Left colon (tissue), 2 donors: ENCODE data around the gene KRTAP12-4. TPM values are rescaled to one million over a fixed set of nuclear protein-coding genes. Genes with fewer than 3 reads are reported as not detected.
"Not testable (repeated sequence)": the region's sequence is repeated elsewhere in the genome, so short reads cannot be mapped to it uniquely, and the experiment has no call there.

ENCODE experiments used
- ATAC-seq: fragments of 200-7000 bp; cut with Tn5 transposase; one replicate; pipeline ENCODE4 v1.9.1; 2020; ENCODE audit warnings: mild to moderate bottlenecking, moderate library complexity
- DNase-seq, 2 donors: peaks; one replicate each; pipeline ENCODE4 v3.0.0-alpha.2; 2020
- intact Hi-C, 2 donors: fragments of 100-400 bp; cut with DNase I in 1 of 2; cut with micrococcal nuclease in 1 of 2; formaldehyde crosslinking; loops; one replicate each; pipeline versions ENCODE4 v1.11.2 to v1.14.0; 2022; cut with DNase I, micrococcal nuclease
- total RNA-seq, 2 donors: library from RNA; stranded (reverse); fragmentation: NEBNext Ultra II Directional; extraction: Animal tissue kit (Norgen Biotek cat#: 25700); gene quantifications; one replicate each; pipeline ENCODE4 v1.2.1, GENCODE V29; 2021
- donor health status: DM: no; HTN: no; CAD: no.
- donor health status: DM: yes; HTN: yes; CAD: no.

Gene KRTAP12-4
- total RNA-seq, 2 donors from 2014 or later: not detected

GRCh38 chr21:44616591-44616926 lies 37.9 kb downstream of the KRTAP12-4 start:
- intact Hi-C loops: no loop called here
- ATAC-seq (no peak), DNase-seq (no peak)

- ATAC-seq: no peak
Measured at GRCh38 chr21:44615911-44616590, 38.4 kb downstream of the KRTAP12-4 start.

GRCh38 chr21:44615466-44615865 lies 39.0 kb downstream of the KRTAP12-4 start:
- no peak for DNase-seq
- ATAC-seq: no peak
- intact Hi-C loops: no loop called here

More at GRCh38 chr21:44615911-44616590, 38.4 kb downstream of the KRTAP12-4 start:
- intact Hi-C loops: no loop called here
- no peak for DNase-seq

- no peak for ATAC-seq
- intact Hi-C loops: no loop called here
- no peak for DNase-seq
Measured at GRCh38 chr21:44614961-44615391, 39.5 kb downstream of the KRTAP12-4 start.

GRCh38 chr21:44614161-44614631 lies 40.3 kb downstream of the KRTAP12-4 start:
- ATAC-seq (no peak), DNase-seq (no peak)
- intact Hi-C loops: no loop called here

GRCh38 chr21:44613386-44614155 lies 40.9 kb downstream of the KRTAP12-4 start:
- intact Hi-C loops: no loop called here
- ATAC-seq: no peak

GRCh38 chr21:44612669-44613229 lies 41.7 kb downstream of the KRTAP12-4 start:
- no peak for DNase-seq

More at GRCh38 chr21:44613386-44614155, 40.9 kb downstream of the KRTAP12-4 start:
- no peak for DNase-seq

GRCh38 chr21:44612029-44612486 lies 42.4 kb downstream of the KRTAP12-4 start, which contains the start of gene KRTAP10-8:
KRTAP10-8 (plus strand) TSS chr21:44612079; CDS start chr21:44612101, 22 bp downstream.
- ATAC-seq: no peak
- no peak for DNase-seq

More at GRCh38 chr21:44612669-44613229, 41.7 kb downstream of the KRTAP12-4 start:
- intact Hi-C loops: no loop called here
- no peak for ATAC-seq

GRCh38 chr21:44611551-44611950 lies 42.9 kb downstream of the KRTAP12-4 start:
- intact Hi-C loops: no loop called here
- no peak for DNase-seq
- no peak for ATAC-seq

More at GRCh38 chr21:44612029-44612486, 42.4 kb downstream of the KRTAP12-4 start, which contains the start of gene KRTAP10-8:
- intact Hi-C loops: no loop called here

GRCh38 chr21:44610157-44610843 lies 44.2 kb downstream of the KRTAP12-4 start:
- DNase-seq, ATAC-seq, intact Hi-C loops: not testable (repeated sequence)

- no peak for ATAC-seq
- intact Hi-C loops: no loop called here
- DNase-seq: no peak
Measured at GRCh38 chr21:44609193-44609592, 45.3 kb downstream of the KRTAP12-4 start.

GRCh38 chr21:44606495-44606894 lies 48.0 kb downstream of the KRTAP12-4 start:
- no peak for ATAC-seq
- intact Hi-C loops: no loop called here
- no peak for DNase-seq

Other genes starting within 250 kb of the KRTAP12-4 start
- gene LRRC3, start 199.1 kb downstream of the KRTAP12-4 start, total RNA-seq: 1 to 10 TPM; 2.5 to 3.5 TPM
- not detected for gene KRTAP10-1, start 114.5 kb downstream of the KRTAP12-4 start, total RNA-seq
- gene KRTAP10-2, start 103.2 kb downstream of the KRTAP12-4 start, total RNA-seq: not detected
- not detected for gene KRTAP10-3, start 95.9 kb downstream of the KRTAP12-4 start, total RNA-seq
- gene KRTAP10-4, start 80.9 kb downstream of the KRTAP12-4 start, total RNA-seq: not detected
- gene KRTAP10-5, start 74.1 kb downstream of the KRTAP12-4 start, total RNA-seq: not detected
- not detected for gene KRTAP10-6, start 62.2 kb downstream of the KRTAP12-4 start, total RNA-seq
- gene KRTAP10-7, start 54.1 kb downstream of the KRTAP12-4 start, total RNA-seq: not detected
- gene KRTAP10-8, start 42.6 kb downstream of the KRTAP12-4 start, total RNA-seq: not detected
- not detected for gene KRTAP10-9, start 27.6 kb downstream of the KRTAP12-4 start, total RNA-seq
- not detected for gene KRTAP10-10, start 17.3 kb downstream of the KRTAP12-4 start, total RNA-seq
- gene KRTAP10-11, start 8.2 kb downstream of the KRTAP12-4 start, total RNA-seq: not detected
- not detected for gene KRTAP12-3, start 3.3 kb upstream of the KRTAP12-4 start, total RNA-seq
- gene KRTAP12-2, start 12.3 kb upstream of the KRTAP12-4 start, total RNA-seq: not detected
- gene KRTAP12-1, start 27.5 kb upstream of the KRTAP12-4 start, total RNA-seq: not detected
- gene KRTAP10-12, start 42.5 kb upstream of the KRTAP12-4 start, total RNA-seq: not detected
- under 1 TPM in 1 of 2 donors, not detected in 1; 0.09 TPM for gene TSPEAR, start 56.9 kb upstream of the KRTAP12-4 start, total RNA-seq
- gene UBE2G2, start 147.2 kb upstream of the KRTAP12-4 start, total RNA-seq: 10 to 100 TPM; 56.7 to 79.4 TPM
- gene SUMO3, start 163.4 kb upstream of the KRTAP12-4 start, total RNA-seq: 10 to 100 TPM; 67.3 to 73.2 TPM
- 100 to 1,000 TPM; 206 to 380 TPM for gene PTTG1IP, start 219.0 kb upstream of the KRTAP12-4 start, total RNA-seq